ENCODE data around the gene PRPF6.

- TF ChIP-seq GATA3 (IDR thresholded peaks at IDR 0.05; ENCODE audit: low read depth, low read length) (no peak), GATA2 (IDR thresholded peaks at IDR 0.05; ENCODE audit: low read depth, low read length) (no peak)
These were observed 88.3 kb downstream of the PRPF6 start for GRCh38 chr20:64069209-64069613.
